Measurements from ENCODE around the gene ERG. TPM values are rescaled to one million over a fixed set of nuclear protein-coding genes. Genes with fewer than 3 reads are reported as not detected.

ERG gene
- total RNA-seq, 1 experiment from 2014 or later, result not detected

GRCh38 chr21:38358666-38359065 lies 139.6 kb downstream of the ERG start:
- DNase-seq (ENCODE audit: low read depth, low spot score), result no peak
- in situ Hi-C loops (cut with HindIII; ENCODE audit: low pct_unique_long_range_greater_than_20kb, low sequenced_read_pairs), result no loop called here

- no peak for DNase-seq (ENCODE audit: low read depth, low spot score)
- in situ Hi-C loops (cut with HindIII; ENCODE audit: low pct_unique_long_range_greater_than_20kb, low sequenced_read_pairs), result no loop called here
Observed at GRCh38 chr21:38358098-38358497, 140.2 kb downstream of the ERG start.

- DNase-seq (ENCODE audit: low read depth, low spot score), result no peak
- in situ Hi-C loops (cut with HindIII; ENCODE audit: low pct_unique_long_range_greater_than_20kb, low sequenced_read_pairs), result no loop called here
Observed at GRCh38 chr21:38356883-38357625, 141.2 kb downstream of the ERG start.

- in situ Hi-C loops (cut with HindIII; ENCODE audit: low pct_unique_long_range_greater_than_20kb, low sequenced_read_pairs), result no loop called here
- peak; percentile 60 for DNase-seq (ENCODE audit: low read depth, low spot score)
Observed at GRCh38 chr21:38355992-38356781, 142.1 kb downstream of the ERG start.

- in situ Hi-C loops (cut with HindIII; ENCODE audit: low pct_unique_long_range_greater_than_20kb, low sequenced_read_pairs), result no loop called here
- no peak for DNase-seq (ENCODE audit: low read depth, low spot score)
Observed at GRCh38 chr21:38355353-38355752, 142.9 kb downstream of the ERG start.

GRCh38 chr21:38354746-38355145 lies 143.5 kb downstream of the ERG start:
- no peak for DNase-seq (ENCODE audit: low read depth, low spot score)
- in situ Hi-C loops (cut with HindIII; ENCODE audit: low pct_unique_long_range_greater_than_20kb, low sequenced_read_pairs), result no loop called here

- no peak for DNase-seq (ENCODE audit: low read depth, low spot score)
- in situ Hi-C loops (cut with HindIII; ENCODE audit: low pct_unique_long_range_greater_than_20kb, low sequenced_read_pairs), result no loop called here
Observed at GRCh38 chr21:38354231-38354630, 144.0 kb downstream of the ERG start.

GRCh38 chr21:38352536-38353219 lies 145.6 kb downstream of the ERG start:
- in situ Hi-C loops (cut with HindIII; ENCODE audit: low pct_unique_long_range_greater_than_20kb, low sequenced_read_pairs), result no loop called here
- peak; percentile 54 for DNase-seq (ENCODE audit: low read depth, low spot score)

GRCh38 chr21:38351961-38352521 lies 146.2 kb downstream of the ERG start:
- in situ Hi-C loops (cut with HindIII; ENCODE audit: low pct_unique_long_range_greater_than_20kb, low sequenced_read_pairs), result no loop called here
- no peak for DNase-seq (ENCODE audit: low read depth, low spot score)

GRCh38 chr21:38351176-38351959 lies 146.9 kb downstream of the ERG start:
- no peak for DNase-seq (ENCODE audit: low read depth, low spot score)
- in situ Hi-C loops (cut with HindIII; ENCODE audit: low pct_unique_long_range_greater_than_20kb, low sequenced_read_pairs), result no loop called here

- no peak for DNase-seq (ENCODE audit: low read depth, low spot score)
- in situ Hi-C loops (cut with HindIII; ENCODE audit: low pct_unique_long_range_greater_than_20kb, low sequenced_read_pairs), result no loop called here
Observed at GRCh38 chr21:38350684-38351083, 147.6 kb downstream of the ERG start.

- in situ Hi-C loops (cut with HindIII; ENCODE audit: low pct_unique_long_range_greater_than_20kb, low sequenced_read_pairs), result no loop called here
- no peak for DNase-seq (ENCODE audit: low read depth, low spot score)
Observed at GRCh38 chr21:38349977-38350376, 148.3 kb downstream of the ERG start.

- in situ Hi-C loops (cut with HindIII; ENCODE audit: low pct_unique_long_range_greater_than_20kb, low sequenced_read_pairs), result no loop called here
- no peak for DNase-seq (ENCODE audit: low read depth, low spot score)
Observed at GRCh38 chr21:38349111-38349746, 149.0 kb downstream of the ERG start.

- in situ Hi-C loops (cut with HindIII; ENCODE audit: low pct_unique_long_range_greater_than_20kb, low sequenced_read_pairs), result no loop called here
- DNase-seq (ENCODE audit: low read depth, low spot score), result no peak
Observed at GRCh38 chr21:38346286-38346685, 152.0 kb downstream of the ERG start.

- no peak for DNase-seq (ENCODE audit: low read depth, low spot score)
- in situ Hi-C loops (cut with HindIII; ENCODE audit: low pct_unique_long_range_greater_than_20kb, low sequenced_read_pairs), result no loop called here
Observed at GRCh38 chr21:38343691-38344090, 154.6 kb downstream of the ERG start.

- in situ Hi-C loops (cut with HindIII; ENCODE audit: low pct_unique_long_range_greater_than_20kb, low sequenced_read_pairs), result no loop called here
- no peak for DNase-seq (ENCODE audit: low read depth, low spot score)
Observed at GRCh38 chr21:38342739-38343138, 155.5 kb downstream of the ERG start.

- DNase-seq (ENCODE audit: low read depth, low spot score), result no peak
- in situ Hi-C loops (cut with HindIII; ENCODE audit: low pct_unique_long_range_greater_than_20kb, low sequenced_read_pairs), result no loop called here
Observed at GRCh38 chr21:38341546-38342012, 156.7 kb downstream of the ERG start.

Data from SK-MEL-5 (cell line).